Psoas muscle (tissue), 8 donors: ENCODE results near the gene SP1. TPM values are rescaled to one million over a fixed set of nuclear protein-coding genes. Genes with fewer than 3 reads are reported as not detected.

ENCODE experiments used
- ATAC-seq, 4 donors: fragments of 200-7000 bp; cut with Tn5 transposase; one replicate each; pipeline ENCODE4 v1.9.1; 2020; ENCODE audit warnings: moderate library complexity in 3 of 4, mild to moderate bottlenecking in 2 of 4
- DNase-seq, 2 donors: peaks; one replicate each; pipeline ENCODE4 v3.0.0-alpha.2; 2020
- H3K27ac ChIP-seq: fragments of 200-600 bp; one replicate; pipeline ENCODE4 v1.8.0; 2022
- H3K27me3 ChIP-seq, 3 donors: fragments of 200-600 bp in 1 of 3; one replicate each; pipeline versions ENCODE4 v1.6.1 to v1.8.0; 2013 to 2022; ENCODE audit warnings: low read length in 2 of 3, mild to moderate bottlenecking in 2 of 3, moderate library complexity in 1 of 3; ENCODE audit not compliant: insufficient read depth in 3 of 3
- H3K36me3 ChIP-seq, 2 donors: fragments of 200-600 bp in 1 of 2; one replicate each; pipeline versions ENCODE4 v1.6.1 to v1.8.0; 2013 to 2022; ENCODE audit warnings: low read depth in 1 of 2, mild to moderate bottlenecking in 1 of 2, moderate library complexity in 1 of 2; ENCODE audit not compliant: insufficient read depth in 1 of 2
- H3K4me1 ChIP-seq: fragments of 200-600 bp; one replicate; pipeline ENCODE4 v1.8.0; 2022
- H3K4me3 ChIP-seq: fragments of 200-600 bp; one replicate; pipeline ENCODE4 v1.8.0; 2022; ENCODE audit warnings: mild to moderate bottlenecking
- H3K9me3 ChIP-seq: fragments of 200-600 bp; one replicate; pipeline ENCODE4 v1.8.0; 2022
- CTCF ChIP-seq: fragments of 200-600 bp; IDR thresholded peaks from one replicate; pipeline ENCODE4 v1.8.0; 2022; ENCODE audit warnings: antibody characterized with exemption
- WGBS, 3 donors: extraction: QIAGEN DNeasy Blood & Tissue Kit; methylation state at CpG; one replicate each; pipeline versions ENCODE4 v1.1.6 to v1.1.7; 2013; 5-methylcytosine and 5-hydroxymethylcytosine counted together
- intact Hi-C, 2 donors: fragments of 100-400 bp; cut with DNase I; formaldehyde crosslinking; loops; one replicate each; pipeline versions ENCODE4 v1.11.0 to v1.14.2; 2022
- polyA plus RNA-seq, 3 donors: library from polyadenylated mRNA; stranded (reverse); fragments of 200-250 nt; gene quantifications; one replicate each; pipeline ENCODE4 v1.2.3, GENCODE V29; 2013
- total RNA-seq, 4 donors: library from RNA; stranded (reverse); fragmentation: NEBNext Ultra II Directional in 2 of 4; extraction: Animal tissue kit (Norgen Biotek cat#: 25700) in 2 of 4; gene quantifications; one replicate each; pipeline versions ENCODE4 v1.2.1 to v1.2.4, GENCODE V29; 2021 to 2023
- donor health status: healthy with polysubstance abuse.
- donor health status: DM: no; HTN: no; CAD: no; lungs with moderate emphysema.
- donor health status: Bipolar disorder and iron deficiency.
- donor health status: healthy.
- donor health status: DM: yes; HTN: yes; CAD: no.
- donor health status: DM: no; HTN: no; CAD: no.
- donor health status: DM: no; HTN: no; CAD: no.
- donor health status: DM: yes; HTN: yes; CAD: no.

SP1 gene
- total and polyA plus RNA-seq, 7 donors, result 10.2 to 48.0 (median 39.0) TPM

GRCh38 chr12:53344824-53345485 is 35.0 kb upstream of the SP1 start:
- peaks cover 4% of the 10 kb centered on the region for H3K4me1 ChIP-seq
- peak; percentile 68 for TF ChIP-seq CTCF
- WGBS, 3 donors, result 0 to 1% (median 0%) methylated on average over 13 to 50 of the region's 50 CpGs
- DNase-seq (peak; percentile 79 to 88), ATAC-seq (peak; percentile 87 to 97 (median 91))
- peak overlapping the region; percentile 70 for H3K4me3 ChIP-seq
- peak overlapping the region; percentile 61 for H3K27ac ChIP-seq
- no peaks in the 10 kb centered on the region for H3K36me3 ChIP-seq
- intact Hi-C loops, result loop anchor here in 1 of 2 donors (2.0 to 10.0 kb wide), 2 partner anchors 18 to 330 kb away; partner anchors contain the start of gene ATP5MC2
- no peaks in the 10 kb centered on the region for H3K27me3 ChIP-seq
- no peaks in the 10 kb centered on the region for H3K9me3 ChIP-seq

GRCh38 chr12:53345486-53346188 is 34.3 kb upstream of the SP1 start:
- ATAC-seq (peak; percentile 5 to 48 (median 28)), DNase-seq (peak; percentile 56 to 78)
- no peaks in the 10 kb centered on the region for H3K9me3 ChIP-seq
- H3K4me1 ChIP-seq, result peaks cover 4% of the 10 kb centered on the region
- peak overlapping the region; percentile 70 for H3K4me3 ChIP-seq
- no peaks in the 10 kb centered on the region for H3K36me3 ChIP-seq
- WGBS, 3 donors, result 25 to 34% (median 29%) methylated on average over 10 of the region's 10 CpGs
- H3K27me3 ChIP-seq, result no peaks in the 10 kb centered on the region
- no peak for TF ChIP-seq CTCF
- intact Hi-C loops, result loop anchor here in 1 of 2 donors (2.0 to 10.0 kb wide), 2 partner anchors 19 to 329 kb away; partner anchors contain the start of gene ATP5MC2
- H3K27ac ChIP-seq, result peak overlapping the region; percentile 61

- Histone ChIP-seq H3K27me3 (no peaks in the 10 kb centered on the region), H3K9me3 (no peaks in the 10 kb centered on the region), H3K36me3 (no peaks in the 10 kb centered on the region), H3K4me1 (peaks cover 4% of the 10 kb centered on the region), H3K4me3 (no peak overlapping the region), H3K27ac (no peak overlapping the region)
- intact Hi-C loops, result loop anchor here in 1 of 2 donors (10.0 kb wide), 1 partner anchor 328 kb away; the partner anchor contains the start of gene ATP5MC2
- DNase-seq (no peak), ATAC-seq (no peak)
- WGBS, 3 donors, result 71 to 100% (median 94%) methylated on average over 1 of the region's 1 CpG
- no peak for TF ChIP-seq CTCF
Observed at GRCh38 chr12:53346491-53346890, 33.5 kb upstream of the SP1 start.

GRCh38 chr12:53347905-53348304 is 32.1 kb upstream of the SP1 start:
- H3K4me1 ChIP-seq, result peaks cover 4% of the 10 kb centered on the region
- 84 to 91% (median 89%) methylated on average over 4 of the region's 4 CpGs for WGBS, 3 donors
- no peaks in the 10 kb centered on the region for H3K36me3 ChIP-seq
- intact Hi-C loops, result loop anchor here in 1 of 2 donors (10.0 kb wide), 1 partner anchor 327 kb away; the partner anchor contains the start of gene ATP5MC2
- no peaks in the 10 kb centered on the region for H3K9me3 ChIP-seq
- ATAC-seq, result no peak
- no peak for DNase-seq
- no peak overlapping the region for H3K4me3 ChIP-seq
- TF ChIP-seq CTCF, result no peak
- H3K27ac ChIP-seq, result no peak overlapping the region
- no peaks in the 10 kb centered on the region for H3K27me3 ChIP-seq
